ENCODE results near the gene RNF112.
"Not testable (repeated sequence)": the region's sequence is repeated elsewhere in the genome, so short reads cannot be mapped to it uniquely, and the experiment has no call there.

Gene RNF112

GRCh38 chr17:19443148-19443547 lies 32.1 kb downstream of the RNF112 start:
- H3K27me3 ChIP-seq (replicated peaks; ENCODE audit: control insufficient read depth, insufficient read depth, low read length), result no peaks in the 10 kb centered on the region
- no peak overlapping the region for H3K9ac ChIP-seq (ENCODE audit: low read length)
- H3K9me3 ChIP-seq (ENCODE audit: control insufficient read depth, low read length), result peaks cover 11% of the 10 kb centered on the region
- no peak for DNase-seq (ENCODE audit: low read depth)
- no peak overlapping the region for H3K4me3 ChIP-seq (ENCODE audit: low read length)
- peaks cover 16% of the 10 kb centered on the region for H3K4me1 ChIP-seq (ENCODE audit: control insufficient read depth, insufficient read depth, low read length)
- H3K36me3 ChIP-seq (ENCODE audit: control insufficient read depth, insufficient read depth, low read length, severe bottlenecking), result no peaks in the 10 kb centered on the region

GRCh38 chr17:19445105-19445504 lies 34.1 kb downstream of the RNF112 start:
- H3K9me3 ChIP-seq (ENCODE audit: control insufficient read depth, low read length), result peaks cover 11% of the 10 kb centered on the region
- H3K9ac ChIP-seq (ENCODE audit: low read length), result no peak overlapping the region
- no peaks in the 10 kb centered on the region for H3K27me3 ChIP-seq (replicated peaks; ENCODE audit: control insufficient read depth, insufficient read depth, low read length)
- H3K4me1 ChIP-seq (ENCODE audit: control insufficient read depth, insufficient read depth, low read length), result peaks cover 29% of the 10 kb centered on the region
- DNase-seq (ENCODE audit: low read depth), result no peak
- no peaks in the 10 kb centered on the region for H3K36me3 ChIP-seq (ENCODE audit: control insufficient read depth, insufficient read depth, low read length, severe bottlenecking)
- H3K4me3 ChIP-seq (ENCODE audit: low read length), result peak overlapping the region; percentile 15

- H3K27me3 ChIP-seq (replicated peaks; ENCODE audit: control insufficient read depth, insufficient read depth, low read length); H3K4me3 ChIP-seq (ENCODE audit: low read length); DNase-seq (ENCODE audit: low read depth); H3K36me3 ChIP-seq (ENCODE audit: control insufficient read depth, insufficient read depth, low read length, severe bottlenecking): not testable (repeated sequence)
- Histone ChIP-seq H3K4me1 (ENCODE audit: control insufficient read depth, insufficient read depth, low read length) (peaks cover 29% of the 10 kb centered on the region), H3K9ac (ENCODE audit: low read length) (peak overlapping the region; percentile 75), H3K9me3 (ENCODE audit: control insufficient read depth, low read length) (peaks cover 11% of the 10 kb centered on the region)
Observed at GRCh38 chr17:19446577-19446976, 35.5 kb downstream of the RNF112 start.

DNA sequence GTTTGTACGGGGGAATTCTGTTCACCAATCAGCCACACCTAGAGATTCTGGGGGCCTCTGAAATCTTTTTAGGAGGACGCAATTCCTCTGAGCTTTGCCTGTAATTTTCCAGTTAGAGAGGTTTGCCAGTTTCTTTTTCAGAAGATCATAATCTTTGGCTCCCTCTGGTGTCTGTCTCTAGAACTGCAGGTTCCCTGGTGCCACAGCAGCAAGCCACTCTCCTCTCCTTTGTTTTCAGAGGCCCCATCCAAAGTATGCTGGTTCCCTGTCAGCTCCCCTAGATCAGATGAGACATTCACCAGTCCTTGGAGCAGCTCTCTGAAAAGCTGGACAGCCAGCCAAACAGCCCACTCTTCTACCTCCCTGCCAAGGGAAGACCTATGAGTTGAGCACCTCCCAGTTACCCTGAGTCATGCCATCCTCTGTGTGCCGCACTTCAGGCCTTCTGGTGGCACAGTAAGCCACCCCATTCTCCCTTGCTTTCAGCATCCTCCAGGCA lies 36.1 kb downstream of the RNF112 start:
- Histone ChIP-seq H3K9ac (ENCODE audit: low read length) (peak overlapping the region; percentile 75), H3K27me3 (replicated peaks; ENCODE audit: control insufficient read depth, insufficient read depth, low read length) (no peaks in the 10 kb centered on the region), H3K4me3 (ENCODE audit: low read length) (no peak overlapping the region), H3K36me3 (ENCODE audit: control insufficient read depth, insufficient read depth, low read length, severe bottlenecking) (no peaks in the 10 kb centered on the region), H3K4me1 (ENCODE audit: control insufficient read depth, insufficient read depth, low read length) (peaks cover 29% of the 10 kb centered on the region), H3K9me3 (ENCODE audit: control insufficient read depth, low read length) (peaks cover 11% of the 10 kb centered on the region)
- peak; percentile 94 for DNase-seq (ENCODE audit: low read depth)

DNA sequence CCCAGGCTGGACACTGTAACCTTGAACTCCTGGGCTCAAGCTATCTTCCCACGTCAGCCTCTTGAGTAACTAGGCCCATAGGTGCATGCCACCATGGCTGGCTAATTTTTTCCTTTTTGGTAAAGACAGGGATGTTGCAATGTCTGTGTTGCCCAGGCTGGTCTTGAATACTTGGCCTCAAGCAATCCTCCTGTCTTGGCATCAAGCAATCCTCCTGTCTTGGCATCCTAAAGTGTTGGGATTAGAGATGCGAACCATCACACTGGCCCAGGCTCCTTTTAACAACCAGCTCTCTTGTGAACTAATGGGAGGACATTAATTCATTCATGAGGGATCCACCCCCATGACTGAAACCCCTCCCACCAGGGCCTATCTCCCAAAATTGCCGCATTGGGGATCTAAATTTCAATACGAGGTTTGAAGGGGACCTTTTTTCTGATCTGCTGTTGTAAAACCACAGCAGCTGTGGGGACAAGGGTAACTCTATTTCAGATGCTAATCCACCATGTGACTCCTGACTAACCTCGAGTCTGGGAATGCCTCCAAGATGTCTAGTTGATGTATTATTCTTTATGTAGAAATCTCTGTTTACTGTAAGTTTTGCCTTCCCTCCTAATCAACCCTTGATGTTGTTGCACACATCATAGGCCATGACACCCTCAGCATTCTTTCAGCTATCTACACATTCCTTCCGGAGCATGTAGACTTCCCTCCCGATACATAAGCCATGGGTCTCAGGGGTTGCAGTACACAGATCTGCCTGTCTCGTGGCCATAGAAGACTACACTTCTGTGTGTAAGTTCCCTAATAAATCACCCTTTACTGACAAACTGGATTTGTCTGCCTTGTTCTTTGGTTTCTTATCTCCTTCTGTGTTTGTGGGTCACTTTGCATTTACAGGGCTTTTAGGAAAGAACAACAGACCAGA lies 37.6 kb downstream of the RNF112 start:
- Histone ChIP-seq H3K36me3 (ENCODE audit: control insufficient read depth, insufficient read depth, low read length, severe bottlenecking) (no peaks in the 10 kb centered on the region), H3K9me3 (ENCODE audit: control insufficient read depth, low read length) (peaks cover 6% of the 10 kb centered on the region), H3K4me3 (ENCODE audit: low read length) (peak overlapping the region; percentile 57), H3K27me3 (replicated peaks; ENCODE audit: control insufficient read depth, insufficient read depth, low read length) (no peaks in the 10 kb centered on the region), H3K9ac (ENCODE audit: low read length) (peak overlapping the region; percentile 75), H3K4me1 (ENCODE audit: control insufficient read depth, insufficient read depth, low read length) (peaks cover 29% of the 10 kb centered on the region)
- peak; percentile 96 for DNase-seq (ENCODE audit: low read depth)

DNA sequence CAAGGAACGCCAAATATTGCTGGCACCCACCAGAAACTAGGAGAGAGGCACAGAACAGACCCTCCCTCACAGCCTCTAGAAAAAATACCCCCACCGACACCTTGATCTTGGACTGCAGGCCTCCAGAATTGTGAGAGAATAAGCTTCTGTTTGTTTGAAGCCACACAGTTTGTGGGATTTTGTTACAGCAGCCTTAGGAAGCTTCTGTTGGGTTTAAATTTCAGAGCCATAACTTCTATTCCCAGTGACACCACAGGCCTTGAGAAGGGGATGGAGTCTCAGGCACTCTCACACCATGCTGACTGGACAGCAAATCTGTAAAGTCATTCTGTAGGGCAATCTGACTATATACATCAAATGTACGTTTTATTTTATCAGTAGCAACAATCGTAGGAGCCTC lies 38.6 kb downstream of the RNF112 start:
- H3K9me3 ChIP-seq (ENCODE audit: control insufficient read depth, low read length), result peaks cover 6% of the 10 kb centered on the region

GRCh38 chr17:19453296-19453695 lies 42.3 kb downstream of the RNF112 start:
- Histone ChIP-seq H3K9me3 (ENCODE audit: control insufficient read depth, low read length) (no peaks in the 10 kb centered on the region), H3K36me3 (ENCODE audit: control insufficient read depth, insufficient read depth, low read length, severe bottlenecking) (no peaks in the 10 kb centered on the region), H3K4me1 (ENCODE audit: control insufficient read depth, insufficient read depth, low read length) (peaks cover 12% of the 10 kb centered on the region), H3K4me3 (ENCODE audit: low read length) (no peak overlapping the region), H3K27me3 (replicated peaks; ENCODE audit: control insufficient read depth, insufficient read depth, low read length) (peaks cover 3% of the 10 kb centered on the region), H3K9ac (ENCODE audit: low read length) (no peak overlapping the region)
- DNase-seq (ENCODE audit: low read depth), result no peak

More for the DNA sequence above, 38.6 kb downstream of the RNF112 start:
- no peak overlapping the region for H3K9ac ChIP-seq (ENCODE audit: low read length)
- peaks cover 29% of the 10 kb centered on the region for H3K4me1 ChIP-seq (ENCODE audit: control insufficient read depth, insufficient read depth, low read length)
- no peak overlapping the region for H3K4me3 ChIP-seq (ENCODE audit: low read length)
- H3K36me3 ChIP-seq (ENCODE audit: control insufficient read depth, insufficient read depth, low read length, severe bottlenecking), result no peaks in the 10 kb centered on the region
- no peaks in the 10 kb centered on the region for H3K27me3 ChIP-seq (replicated peaks; ENCODE audit: control insufficient read depth, insufficient read depth, low read length)
- no peak for DNase-seq (ENCODE audit: low read depth)

DNA sequence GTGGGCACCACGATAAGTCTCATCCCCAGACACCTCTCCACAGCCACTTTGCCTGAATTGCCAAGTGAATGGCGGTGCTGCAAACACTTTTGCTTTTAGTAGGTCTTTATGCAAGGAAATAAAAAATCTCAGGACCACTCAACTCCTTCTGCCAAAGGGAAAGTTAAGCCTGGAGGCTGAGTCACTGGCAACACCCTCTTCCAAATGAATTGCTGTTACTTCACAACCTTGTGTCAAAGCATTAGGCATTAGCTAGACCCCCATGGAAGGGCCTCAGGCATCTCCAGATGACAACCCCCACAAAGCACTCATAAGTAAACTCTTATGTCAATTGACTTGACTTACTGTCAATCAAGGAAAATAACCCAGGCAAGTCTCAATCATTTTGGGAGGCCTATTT lies 43.0 kb downstream of the RNF112 start:
- no peak for DNase-seq (ENCODE audit: low read depth)
- H3K27me3 ChIP-seq (replicated peaks; ENCODE audit: control insufficient read depth, insufficient read depth, low read length), result peaks cover 3% of the 10 kb centered on the region
- H3K9me3 ChIP-seq (ENCODE audit: control insufficient read depth, low read length), result no peaks in the 10 kb centered on the region
- peaks cover 5% of the 10 kb centered on the region for H3K4me1 ChIP-seq (ENCODE audit: control insufficient read depth, insufficient read depth, low read length)
- H3K9ac ChIP-seq (ENCODE audit: low read length), result no peak overlapping the region
- H3K36me3 ChIP-seq (ENCODE audit: control insufficient read depth, insufficient read depth, low read length, severe bottlenecking), result no peaks in the 10 kb centered on the region
- H3K4me3 ChIP-seq (ENCODE audit: low read length), result no peak overlapping the region

- no peak for DNase-seq (ENCODE audit: low read depth)
- Histone ChIP-seq H3K4me1 (ENCODE audit: control insufficient read depth, insufficient read depth, low read length) (no peaks in the 10 kb centered on the region), H3K9ac (ENCODE audit: low read length) (no peak overlapping the region), H3K9me3 (ENCODE audit: control insufficient read depth, low read length) (no peaks in the 10 kb centered on the region), H3K36me3 (ENCODE audit: control insufficient read depth, insufficient read depth, low read length, severe bottlenecking) (no peaks in the 10 kb centered on the region), H3K27me3 (replicated peaks; ENCODE audit: control insufficient read depth, insufficient read depth, low read length) (peaks cover 3% of the 10 kb centered on the region), H3K4me3 (ENCODE audit: low read length) (no peak overlapping the region)
Observed at GRCh38 chr17:19456016-19456927, 45.2 kb downstream of the RNF112 start.

GRCh38 chr17:19457046-19457445 lies 46.0 kb downstream of the RNF112 start:
- no peak for DNase-seq (ENCODE audit: low read depth)
- Histone ChIP-seq H3K4me3 (ENCODE audit: low read length) (no peak overlapping the region), H3K27me3 (replicated peaks; ENCODE audit: control insufficient read depth, insufficient read depth, low read length) (peaks cover 3% of the 10 kb centered on the region), H3K9me3 (ENCODE audit: control insufficient read depth, low read length) (no peaks in the 10 kb centered on the region), H3K9ac (ENCODE audit: low read length) (no peak overlapping the region), H3K4me1 (ENCODE audit: control insufficient read depth, insufficient read depth, low read length) (no peaks in the 10 kb centered on the region), H3K36me3 (ENCODE audit: control insufficient read depth, insufficient read depth, low read length, severe bottlenecking) (no peaks in the 10 kb centered on the region)

GRCh38 chr17:19457830-19458271 lies 46.8 kb downstream of the RNF112 start:
- Histone ChIP-seq H3K9me3 (ENCODE audit: control insufficient read depth, low read length) (no peaks in the 10 kb centered on the region), H3K4me3 (ENCODE audit: low read length) (no peak overlapping the region), H3K9ac (ENCODE audit: low read length) (no peak overlapping the region), H3K27me3 (replicated peaks; ENCODE audit: control insufficient read depth, insufficient read depth, low read length) (peaks cover 3% of the 10 kb centered on the region), H3K4me1 (ENCODE audit: control insufficient read depth, insufficient read depth, low read length) (peaks cover under 1% of the 10 kb centered on the region), H3K36me3 (ENCODE audit: control insufficient read depth, insufficient read depth, low read length, severe bottlenecking) (no peaks in the 10 kb centered on the region)
- DNase-seq (ENCODE audit: low read depth), result no peak
